ENCODE results near the gene RAPGEF1. TPM values are rescaled to one million over a fixed set of nuclear protein-coding genes. Genes with fewer than 3 reads are reported as not detected.

The RAPGEF1 gene
- total and polyA plus RNA-seq, 4 donors: 17.5 to 93.2 (median 54.7) TPM

GRCh38 chr9:131618071-131618479, 121.8 kb downstream of the RAPGEF1 start:
- DNase-seq (peak in 1 of 2 donors; percentile 59), ATAC-seq (ENCODE audit: low FRiP score) (peak; percentile 58)
- intact Hi-C loops (cut with DNase I): no loop called here
- H3K27me3 ChIP-seq (ENCODE audit: control insufficient read depth in 1 of 2, insufficient read depth in 2 of 2, low read length in 1 of 2): no peaks in the 10 kb centered on the region
- no peak overlapping the region for H3K4me3 ChIP-seq (ENCODE audit: low read length in 2 of 2)
- no peaks in the 10 kb centered on the region for H3K4me1 ChIP-seq (ENCODE audit: control insufficient read depth in 1 of 2, insufficient read depth in 2 of 2, low read length in 2 of 2)
- H3K9me3 ChIP-seq (ENCODE audit: control insufficient read depth, low read length): no peaks in the 10 kb centered on the region
- H3K27ac ChIP-seq (ENCODE audit: low read depth in 1 of 2, low read length in 2 of 2): no peak overlapping the region
- 3 to 13% methylated on average over 2 of the region's 2 CpGs for WGBS, 2 donors
- H3K36me3 ChIP-seq (ENCODE audit: control insufficient read depth in 1 of 2, insufficient read depth in 2 of 2, low read length in 1 of 2): peaks cover 0 to 7% of the 10 kb centered on the region in 2 donors

GRCh38 chr9:131617611-131618010, 122.3 kb downstream of the RAPGEF1 start:
- H3K4me1 ChIP-seq (ENCODE audit: control insufficient read depth in 1 of 2, insufficient read depth in 2 of 2, low read length in 2 of 2): no peaks in the 10 kb centered on the region
- H3K27me3 ChIP-seq (ENCODE audit: control insufficient read depth in 1 of 2, insufficient read depth in 2 of 2, low read length in 1 of 2): no peaks in the 10 kb centered on the region
- no peaks in the 10 kb centered on the region for H3K9me3 ChIP-seq (ENCODE audit: control insufficient read depth, low read length)
- no peak overlapping the region for H3K4me3 ChIP-seq (ENCODE audit: low read length in 2 of 2)
- 91 to 94% methylated on average over 5 of the region's 5 CpGs for WGBS, 2 donors
- intact Hi-C loops (cut with DNase I): no loop called here
- H3K27ac ChIP-seq (ENCODE audit: low read depth in 1 of 2, low read length in 2 of 2): no peak overlapping the region
- DNase-seq (no peak), ATAC-seq (ENCODE audit: low FRiP score) (no peak)
- H3K36me3 ChIP-seq (ENCODE audit: control insufficient read depth in 1 of 2, insufficient read depth in 2 of 2, low read length in 1 of 2): peaks cover 0 to 7% of the 10 kb centered on the region in 2 donors

- ATAC-seq (ENCODE audit: low FRiP score): no peak
- intact Hi-C loops (cut with DNase I): no loop called here
- Histone ChIP-seq H3K4me3 (ENCODE audit: low read length in 2 of 2) (no peak overlapping the region), H3K36me3 (ENCODE audit: control insufficient read depth in 1 of 2, insufficient read depth in 2 of 2, low read length in 1 of 2) (peaks cover 0 to 6% of the 10 kb centered on the region in 2 donors), H3K27ac (ENCODE audit: low read depth in 1 of 2, low read length in 2 of 2) (no peak overlapping the region), H3K27me3 (ENCODE audit: control insufficient read depth in 1 of 2, insufficient read depth in 2 of 2, low read length in 1 of 2) (no peaks in the 10 kb centered on the region), H3K4me1 (ENCODE audit: control insufficient read depth in 1 of 2, insufficient read depth in 2 of 2, low read length in 2 of 2) (no peaks in the 10 kb centered on the region), H3K9me3 (ENCODE audit: control insufficient read depth, low read length) (no peaks in the 10 kb centered on the region)
- peak in 1 of 2 donors; percentile 2 for DNase-seq
- WGBS, 2 donors: 76 to 86% methylated on average over 10 of the region's 10 CpGs
Observed at GRCh38 chr9:131616983-131617604, 122.8 kb downstream of the RAPGEF1 start.

GRCh38 chr9:131614340-131614915, 125.4 kb downstream of the RAPGEF1 start:
- intact Hi-C loops (cut with DNase I): no loop called here
- 89 to 94% methylated on average over 8 of the region's 8 CpGs for WGBS, 2 donors
- H3K36me3 ChIP-seq (ENCODE audit: control insufficient read depth in 1 of 2, insufficient read depth in 2 of 2, low read length in 1 of 2): peaks cover 0 to 2% of the 10 kb centered on the region in 2 donors

GRCh38 chr9:131613921-131614320, 126.0 kb downstream of the RAPGEF1 start:
- Histone ChIP-seq H3K4me3 (ENCODE audit: low read length in 2 of 2) (no peak overlapping the region), H3K36me3 (ENCODE audit: control insufficient read depth in 1 of 2, insufficient read depth in 2 of 2, low read length in 1 of 2) (peaks cover 0 to 2% of the 10 kb centered on the region in 2 donors), H3K4me1 (ENCODE audit: control insufficient read depth in 1 of 2, insufficient read depth in 2 of 2, low read length in 2 of 2) (peaks cover 0 to 2% of the 10 kb centered on the region in 2 donors), H3K27ac (ENCODE audit: low read depth in 1 of 2, low read length in 2 of 2) (no peak overlapping the region), H3K9me3 (ENCODE audit: control insufficient read depth, low read length) (no peaks in the 10 kb centered on the region), H3K27me3 (ENCODE audit: control insufficient read depth in 1 of 2, insufficient read depth in 2 of 2, low read length in 1 of 2) (no peaks in the 10 kb centered on the region)
- 94 to 98% methylated on average over 8 of the region's 8 CpGs for WGBS, 2 donors
- ATAC-seq (ENCODE audit: low FRiP score) (no peak), DNase-seq (peak in 1 of 2 donors; percentile 12)
- intact Hi-C loops (cut with DNase I): no loop called here

More at GRCh38 chr9:131614340-131614915, 125.4 kb downstream of the RAPGEF1 start:
- Histone ChIP-seq H3K9me3 (ENCODE audit: control insufficient read depth, low read length) (no peaks in the 10 kb centered on the region), H3K27ac (ENCODE audit: low read depth in 1 of 2, low read length in 2 of 2) (no peak overlapping the region), H3K27me3 (ENCODE audit: control insufficient read depth in 1 of 2, insufficient read depth in 2 of 2, low read length in 1 of 2) (no peaks in the 10 kb centered on the region), H3K4me1 (ENCODE audit: control insufficient read depth in 1 of 2, insufficient read depth in 2 of 2, low read length in 2 of 2) (no peaks in the 10 kb centered on the region), H3K4me3 (ENCODE audit: low read length in 2 of 2) (no peak overlapping the region)
- ATAC-seq (ENCODE audit: low FRiP score) (no peak), DNase-seq (peak; percentile 12 to 33)

GRCh38 chr9:131612851-131613250, 127.0 kb downstream of the RAPGEF1 start:
- intact Hi-C loops (cut with DNase I): no loop called here
- H3K27me3 ChIP-seq (ENCODE audit: control insufficient read depth in 1 of 2, insufficient read depth in 2 of 2, low read length in 1 of 2): no peaks in the 10 kb centered on the region
- H3K36me3 ChIP-seq (ENCODE audit: control insufficient read depth in 1 of 2, insufficient read depth in 2 of 2, low read length in 1 of 2): peaks cover 0 to 2% of the 10 kb centered on the region in 2 donors
- peaks cover 0 to 2% of the 10 kb centered on the region in 2 donors for H3K4me1 ChIP-seq (ENCODE audit: control insufficient read depth in 1 of 2, insufficient read depth in 2 of 2, low read length in 2 of 2)
- no peak overlapping the region for H3K4me3 ChIP-seq (ENCODE audit: low read length in 2 of 2)
- no peak for ATAC-seq (ENCODE audit: low FRiP score)
- DNase-seq: peak in 1 of 2 donors; percentile 12
- WGBS, 2 donors: 90 to 97% methylated on average over 7 of the region's 7 CpGs
- no peak overlapping the region for H3K27ac ChIP-seq (ENCODE audit: low read depth in 1 of 2, low read length in 2 of 2)
- no peaks in the 10 kb centered on the region for H3K9me3 ChIP-seq (ENCODE audit: control insufficient read depth, low read length)

GRCh38 chr9:131611586-131612315, 128.1 kb downstream of the RAPGEF1 start:
- ATAC-seq (ENCODE audit: low FRiP score) (no peak), DNase-seq (no peak)
- intact Hi-C loops (cut with DNase I): no loop called here
- Histone ChIP-seq H3K27ac (ENCODE audit: low read depth in 1 of 2, low read length in 2 of 2) (no peak overlapping the region), H3K4me3 (ENCODE audit: low read length in 2 of 2) (no peak overlapping the region), H3K4me1 (ENCODE audit: control insufficient read depth in 1 of 2, insufficient read depth in 2 of 2, low read length in 2 of 2) (peaks cover 0 to 2% of the 10 kb centered on the region in 2 donors), H3K27me3 (ENCODE audit: control insufficient read depth in 1 of 2, insufficient read depth in 2 of 2, low read length in 1 of 2) (no peaks in the 10 kb centered on the region), H3K36me3 (ENCODE audit: control insufficient read depth in 1 of 2, insufficient read depth in 2 of 2, low read length in 1 of 2) (peaks cover 0 to 2% of the 10 kb centered on the region in 2 donors), H3K9me3 (ENCODE audit: control insufficient read depth, low read length) (no peaks in the 10 kb centered on the region)
- WGBS, 2 donors: 88% methylated on average over 11 of the region's 11 CpGs

GRCh38 chr9:131610231-131610761, 129.6 kb downstream of the RAPGEF1 start:
- DNase-seq (no peak), ATAC-seq (ENCODE audit: low FRiP score) (peak; percentile 72)
- intact Hi-C loops (cut with DNase I): no loop called here
- 31 to 37% methylated on average over 7 of the region's 7 CpGs for WGBS, 2 donors
- Histone ChIP-seq H3K4me3 (ENCODE audit: low read length in 2 of 2) (no peak overlapping the region), H3K9me3 (ENCODE audit: control insufficient read depth, low read length) (no peaks in the 10 kb centered on the region), H3K27me3 (ENCODE audit: control insufficient read depth in 1 of 2, insufficient read depth in 2 of 2, low read length in 1 of 2) (no peaks in the 10 kb centered on the region), H3K36me3 (ENCODE audit: control insufficient read depth in 1 of 2, insufficient read depth in 2 of 2, low read length in 1 of 2) (peaks cover 0 to 1% of the 10 kb centered on the region in 2 donors), H3K27ac (ENCODE audit: low read depth in 1 of 2, low read length in 2 of 2) (peak overlapping the region; percentile 25 to 95), H3K4me1 (ENCODE audit: control insufficient read depth in 1 of 2, insufficient read depth in 2 of 2, low read length in 2 of 2) (peaks cover 0 to 2% of the 10 kb centered on the region in 2 donors)
